ENCODE data around the gene CFAP221.

CFAP221 gene

DNA sequence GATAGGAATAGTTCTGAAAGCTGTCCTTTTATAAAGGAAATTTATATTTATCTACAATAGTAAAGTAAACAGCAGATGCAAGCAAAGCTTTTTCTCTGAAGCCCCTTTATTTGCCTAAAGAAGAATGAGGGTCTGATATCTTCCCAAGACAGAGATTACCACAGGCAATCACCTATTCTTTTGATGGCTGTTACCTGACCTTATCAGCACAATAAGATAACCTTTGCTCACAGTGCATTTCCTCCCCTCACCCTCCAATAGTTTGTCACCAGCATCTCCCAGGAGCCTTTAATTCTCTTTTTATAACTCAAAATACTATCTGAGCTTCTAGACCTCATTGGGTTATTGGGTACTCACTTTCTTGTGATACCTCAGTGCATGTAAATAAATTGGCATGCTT lies 6.5 kb upstream of the CFAP221 start:
- no peak for DNase-seq

DNA sequence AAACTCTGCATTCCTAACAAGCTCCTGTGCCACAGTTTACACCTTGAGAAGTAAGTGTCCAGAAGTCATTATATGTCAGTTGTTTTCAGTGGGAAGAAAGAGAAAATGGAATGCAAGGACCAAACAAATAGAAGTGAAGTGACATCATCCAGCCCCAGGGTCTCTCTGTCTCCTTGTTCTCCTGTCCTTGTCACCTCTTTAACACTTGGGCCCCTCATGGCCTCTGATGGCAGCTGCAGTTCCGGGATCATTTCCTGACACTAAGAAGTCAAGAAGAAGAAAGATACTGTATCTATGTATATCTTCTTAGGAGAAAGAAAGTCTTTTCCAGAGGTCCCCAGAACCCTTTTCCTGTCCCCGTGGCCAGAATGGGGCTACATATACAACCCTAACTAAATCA lies 2.8 kb upstream of the CFAP221 start:
- DNase-seq, result no peak

DNA sequence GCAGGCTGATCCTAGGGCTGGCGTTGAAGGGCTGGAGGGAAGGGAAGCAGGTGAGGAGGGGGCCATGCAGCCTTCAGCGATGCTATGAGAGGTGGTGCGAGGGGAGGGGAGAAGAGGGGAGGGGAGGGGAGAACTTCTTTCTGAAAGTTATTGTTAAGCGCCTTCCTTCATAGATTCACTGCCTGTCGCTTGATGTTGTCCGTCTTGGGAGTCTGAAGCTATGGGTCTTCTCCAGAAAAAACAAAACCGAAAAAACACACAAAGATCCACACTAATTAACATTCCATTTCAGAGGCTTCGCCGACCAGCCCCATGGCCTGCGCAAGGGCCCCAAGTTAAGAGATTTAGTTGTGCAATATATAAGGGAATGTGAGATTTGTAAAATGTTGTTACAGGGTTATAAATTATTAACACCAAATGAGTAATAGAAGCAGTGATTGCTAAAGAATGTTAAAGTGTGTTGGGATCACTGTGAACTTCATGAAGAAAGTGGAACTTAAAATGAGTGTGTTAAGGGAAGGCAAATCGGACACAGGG lies 758 bp downstream of the CFAP221 start:
- DNase-seq, result no peak

DNA sequence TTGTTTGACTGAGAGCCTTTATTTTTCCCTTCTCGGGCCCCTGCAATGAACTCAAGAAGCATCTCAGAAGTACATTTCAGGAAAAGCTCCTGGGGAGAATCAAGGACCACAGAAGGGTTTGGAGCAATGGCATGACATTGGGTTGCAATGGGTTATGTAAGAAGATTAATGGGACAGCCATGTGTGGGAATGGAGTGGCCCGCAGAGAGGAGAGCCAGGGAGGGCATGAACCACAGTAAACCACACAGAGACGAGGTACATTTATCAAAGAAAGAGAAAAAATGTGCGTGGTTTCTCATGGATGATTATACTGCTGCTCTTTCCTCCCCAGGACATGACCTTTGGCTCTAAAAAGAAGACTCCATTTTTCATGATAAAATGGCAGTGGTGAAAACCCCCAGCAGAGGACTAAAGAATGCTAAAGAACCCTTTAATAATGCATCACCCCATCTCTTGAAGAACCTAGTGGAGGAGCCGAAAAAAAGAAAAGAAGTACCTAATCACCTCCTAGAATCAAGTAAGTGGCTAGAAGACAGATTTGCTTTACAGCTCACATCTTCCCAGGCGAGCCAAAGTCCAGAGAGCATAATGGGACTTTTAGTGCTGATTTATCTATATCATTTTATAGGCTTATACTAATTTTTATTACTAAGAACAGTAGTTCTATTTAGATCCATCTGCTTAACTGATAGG lies 1.7 kb downstream of the CFAP221 start:
- DNase-seq, result no peak

DNA sequence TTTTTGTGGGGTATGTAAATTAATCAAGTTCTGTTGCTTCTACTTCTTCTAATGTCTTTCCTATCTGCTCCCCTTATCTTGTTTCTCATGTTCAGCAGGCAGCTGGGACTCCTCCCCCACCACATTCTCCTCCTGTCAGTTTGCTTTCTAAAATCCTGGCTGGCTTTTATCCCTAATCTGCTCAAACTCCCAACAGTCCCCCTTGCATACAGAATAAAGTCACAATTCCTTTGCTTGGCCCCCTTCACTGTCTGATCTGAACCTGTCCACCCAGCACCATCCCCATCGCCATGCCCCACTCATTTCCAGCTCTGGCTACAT lies 2.2 kb downstream of the CFAP221 start:
- no peak for DNase-seq

DNA sequence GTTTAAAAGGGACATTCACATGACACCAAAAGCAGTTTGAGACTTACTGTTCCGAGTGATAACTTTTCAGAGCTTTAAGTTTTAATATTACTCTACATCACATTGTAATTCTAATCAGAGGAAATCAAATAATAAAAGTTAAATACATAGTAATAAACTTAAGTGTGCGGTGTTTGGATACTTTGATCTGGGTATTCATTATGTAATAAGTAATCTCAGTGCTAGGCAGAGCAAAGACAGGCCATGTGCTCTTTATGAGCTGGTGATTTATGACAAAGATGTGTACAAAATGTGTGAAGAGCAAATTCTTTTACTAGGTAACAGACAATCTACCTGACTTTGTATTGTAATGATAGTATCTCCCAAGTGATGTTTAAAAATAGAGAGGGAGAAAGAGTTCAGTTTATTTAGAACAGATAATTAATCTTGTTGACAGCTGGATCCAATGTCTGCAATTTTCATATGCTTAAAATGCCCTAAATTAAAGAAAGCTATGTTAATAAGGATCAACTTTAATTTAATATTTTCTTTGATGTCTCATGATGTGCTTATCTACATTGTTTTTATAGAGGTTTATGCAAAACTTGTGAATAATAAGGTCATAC lies 4.4 kb downstream of the CFAP221 start:
- no peak for DNase-seq

DNA sequence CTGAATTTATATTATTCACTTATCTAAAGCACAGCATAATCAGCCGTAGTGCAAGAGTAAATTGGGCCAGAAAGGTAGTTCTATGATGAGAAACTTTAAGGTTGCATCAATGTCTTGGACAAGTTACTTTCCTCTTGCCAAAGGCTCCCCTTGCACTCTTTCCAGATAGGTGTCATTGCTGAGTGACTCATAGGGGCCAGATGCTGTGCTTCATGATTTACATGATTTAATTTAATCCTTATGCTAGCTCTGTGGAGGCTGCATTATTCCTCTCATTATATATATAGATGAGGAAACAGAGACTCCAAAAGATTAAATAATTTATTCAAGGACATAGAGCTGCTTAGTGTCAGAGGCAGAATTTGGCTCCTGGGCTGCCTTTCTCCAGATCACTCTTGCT lies 5.0 kb downstream of the CFAP221 start:
- DNase-seq, result no peak

DNA sequence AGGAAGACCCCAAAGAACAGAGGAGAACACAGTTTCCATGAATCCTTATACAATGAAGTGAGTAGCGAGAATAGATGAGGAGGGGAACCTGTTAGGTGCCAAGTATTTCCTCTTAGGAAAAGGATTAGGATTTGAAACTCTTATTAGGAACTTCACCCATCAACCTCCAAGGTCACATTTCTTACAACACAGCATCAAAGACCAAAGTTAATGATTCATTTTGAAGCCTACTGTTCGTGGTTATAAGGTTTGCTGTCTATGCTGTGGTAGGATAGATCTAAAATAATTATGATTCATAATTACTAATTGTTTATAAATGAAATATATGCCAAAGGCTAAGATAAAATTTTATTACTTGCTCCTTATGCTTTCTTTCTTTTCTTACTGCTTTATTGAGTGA lies 6.1 kb downstream of the CFAP221 start:
- no peak for DNase-seq

DNA sequence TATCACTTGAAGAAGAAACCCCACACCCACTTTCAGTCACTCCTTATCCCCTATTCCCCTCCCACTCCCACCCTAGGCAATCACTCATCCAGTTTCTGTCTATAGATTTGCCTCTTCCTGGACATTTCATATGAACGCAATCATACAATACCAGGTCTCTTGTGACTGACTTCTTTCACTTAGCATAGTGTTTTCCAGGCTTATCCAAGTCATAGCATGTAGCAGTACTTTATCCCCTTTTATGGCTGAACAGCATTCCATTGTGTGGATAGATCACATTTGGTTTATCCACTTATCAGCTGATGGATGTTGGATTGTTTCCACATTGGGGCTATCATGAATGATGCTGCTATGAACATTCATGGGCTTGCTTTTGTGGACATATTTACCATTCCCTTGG lies 6.6 kb downstream of the CFAP221 start:
- DNase-seq, result no peak

DNA sequence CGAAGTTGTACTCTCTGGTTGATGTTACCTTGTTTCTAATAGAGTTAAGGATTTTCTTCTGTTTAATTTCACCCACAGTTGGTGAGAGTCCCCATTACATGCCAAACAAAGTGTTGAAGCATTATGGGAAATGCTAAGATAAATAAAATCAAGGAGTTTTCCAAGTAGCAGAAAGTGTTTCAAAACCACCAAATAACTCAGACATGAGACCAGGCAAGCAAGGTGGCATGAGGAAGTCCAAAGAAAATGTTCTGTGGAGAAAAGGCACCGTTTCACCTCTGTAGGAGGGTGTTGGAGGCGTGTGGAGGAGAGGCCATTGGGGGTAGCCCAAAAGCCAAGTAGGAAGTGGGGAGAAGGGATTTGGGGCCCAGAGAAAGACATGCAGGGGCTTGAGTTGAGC lies 8.7 kb downstream of the CFAP221 start:
- no peak for DNase-seq

DNA sequence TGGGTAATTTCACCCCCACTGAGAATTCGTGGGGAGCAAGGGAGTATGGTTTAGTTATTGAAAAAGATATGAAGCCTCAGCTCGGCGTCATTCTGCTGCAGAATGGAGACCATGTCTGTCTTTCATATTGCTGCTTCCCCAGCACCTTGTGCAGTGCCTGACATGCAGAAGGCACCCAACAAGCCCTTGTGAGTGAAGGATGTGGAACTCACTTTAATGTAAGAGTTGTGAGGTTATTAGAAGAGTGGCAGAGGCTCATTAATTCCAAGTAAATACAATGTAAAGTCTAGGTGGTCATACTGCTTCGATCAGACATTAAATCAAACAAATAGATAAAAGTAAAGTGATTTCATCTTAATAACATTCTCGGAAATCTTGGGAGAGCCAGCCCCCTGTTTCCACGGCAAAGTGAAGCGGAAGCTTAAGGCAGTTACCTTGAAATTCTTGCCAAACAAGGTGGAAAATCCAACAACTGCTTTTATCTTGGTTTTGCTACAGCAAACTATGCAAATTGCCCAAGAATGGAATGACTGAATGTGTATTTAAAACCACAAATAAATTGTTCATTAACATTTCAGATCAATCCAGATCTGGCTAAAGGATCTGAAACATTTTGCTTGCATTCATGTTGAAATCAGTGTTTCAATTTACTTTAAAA lies 9.6 kb downstream of the CFAP221 start:
- DNase-seq, result no peak

DNA sequence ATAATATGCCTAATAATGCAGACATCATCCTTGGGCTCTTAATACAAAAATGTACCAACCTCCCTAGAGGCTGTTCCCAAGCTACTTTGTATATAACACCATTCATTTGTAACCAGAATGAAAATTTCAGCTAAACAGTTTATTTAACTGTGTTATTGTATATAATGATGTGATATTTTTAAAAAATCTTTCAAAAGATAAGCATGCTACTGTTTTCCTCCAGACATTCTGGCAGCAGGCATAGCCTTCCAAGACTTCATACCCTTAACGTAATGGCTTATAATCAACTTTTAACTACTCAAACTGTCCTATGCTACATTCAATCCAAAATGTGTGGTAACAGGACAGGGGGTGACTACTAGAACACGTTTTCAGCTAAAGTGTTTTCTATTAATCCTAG lies 21.2 kb downstream of the CFAP221 start:
- no peak for DNase-seq

DNA sequence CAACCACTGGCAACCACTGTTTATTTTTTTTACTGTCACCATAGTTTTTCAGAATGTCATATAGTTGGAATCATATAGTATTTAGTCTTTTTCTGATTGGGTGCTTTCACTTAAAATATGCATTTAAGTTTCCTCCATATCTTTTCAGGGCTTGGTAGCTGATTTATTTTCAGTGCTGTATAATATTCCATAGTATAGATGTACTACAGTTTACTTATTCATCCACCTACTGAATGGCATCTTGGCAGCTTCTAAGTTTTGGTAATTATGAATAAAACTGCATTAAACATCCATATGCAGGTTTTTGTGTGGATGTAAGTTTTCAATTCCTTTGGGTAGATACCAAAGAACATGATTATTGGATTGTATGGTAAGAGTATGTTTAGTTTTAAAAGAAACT lies 23.0 kb downstream of the CFAP221 start:
- DNase-seq, result no peak

DNA sequence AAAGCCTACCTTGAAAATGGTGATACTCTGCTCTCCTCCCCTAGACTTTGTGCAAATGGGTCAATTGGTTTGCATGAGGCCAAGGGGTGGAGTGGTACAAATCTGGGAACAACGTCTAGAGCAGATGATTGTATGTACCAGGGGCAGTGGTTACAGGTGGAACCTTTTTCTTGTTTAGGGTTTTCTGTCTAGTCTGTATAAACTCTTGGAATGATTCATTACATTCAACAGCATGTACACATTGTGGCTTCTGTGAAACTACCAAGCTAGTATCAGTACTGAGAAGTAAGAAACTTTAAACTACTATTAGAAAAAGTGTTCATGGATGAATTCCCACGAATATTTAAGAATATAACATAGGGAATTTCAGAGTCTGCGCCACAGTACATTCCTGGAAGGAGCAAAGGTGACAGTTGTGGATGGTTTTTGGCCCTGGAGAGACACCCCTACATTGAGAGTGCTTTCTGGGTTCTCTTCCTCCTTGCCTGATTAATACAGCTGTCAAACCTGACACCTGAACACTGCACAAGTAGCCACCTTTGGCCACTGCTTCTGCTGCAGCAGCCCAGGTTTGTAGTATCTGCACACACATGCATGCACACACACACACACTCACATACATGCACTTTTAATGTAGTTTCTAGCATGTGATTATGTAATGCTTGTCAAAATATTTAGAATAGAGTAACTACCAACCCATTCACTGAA lies 30.0 kb downstream of the CFAP221 start:
- peak; percentile 39 for DNase-seq

DNA sequence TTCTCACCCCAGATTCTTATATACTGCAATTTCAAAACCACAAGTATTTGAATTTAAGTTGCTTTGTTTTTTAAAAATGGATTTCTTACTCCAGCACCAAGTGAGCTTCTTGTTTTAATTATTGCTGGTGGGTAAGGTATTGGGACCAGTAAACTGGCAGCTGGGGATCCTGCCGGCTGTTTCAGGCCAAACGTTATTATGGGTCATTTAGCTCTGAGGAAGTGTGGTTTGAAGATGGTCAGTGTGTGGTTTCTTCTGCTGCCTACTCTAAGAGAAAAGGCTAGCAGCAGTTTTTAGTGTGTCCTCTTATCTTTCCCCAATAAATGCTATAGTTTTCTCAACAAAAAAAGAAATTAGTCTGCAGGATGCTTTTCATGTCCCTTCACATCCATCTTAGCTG lies 30.6 kb downstream of the CFAP221 start:
- no peak for DNase-seq

DNA sequence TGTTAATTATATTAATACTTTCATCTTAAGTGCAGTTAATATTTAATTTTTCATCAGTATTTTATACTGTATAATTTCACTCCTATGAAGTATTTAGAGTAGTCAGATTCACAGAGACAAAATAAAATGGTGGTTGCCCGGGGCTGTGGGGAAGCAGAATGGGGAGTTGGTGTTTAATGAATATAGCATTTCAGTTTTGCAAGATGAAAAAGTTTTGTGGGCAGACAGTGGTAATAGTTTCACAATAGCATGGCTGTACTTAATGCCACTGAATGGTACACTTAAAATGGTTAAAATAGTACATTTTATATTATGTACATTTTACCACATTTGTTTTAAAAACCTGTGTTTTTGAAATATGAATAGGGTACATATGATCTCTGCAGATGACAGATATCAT lies 31.2 kb downstream of the CFAP221 start:
- no peak for DNase-seq

DNA sequence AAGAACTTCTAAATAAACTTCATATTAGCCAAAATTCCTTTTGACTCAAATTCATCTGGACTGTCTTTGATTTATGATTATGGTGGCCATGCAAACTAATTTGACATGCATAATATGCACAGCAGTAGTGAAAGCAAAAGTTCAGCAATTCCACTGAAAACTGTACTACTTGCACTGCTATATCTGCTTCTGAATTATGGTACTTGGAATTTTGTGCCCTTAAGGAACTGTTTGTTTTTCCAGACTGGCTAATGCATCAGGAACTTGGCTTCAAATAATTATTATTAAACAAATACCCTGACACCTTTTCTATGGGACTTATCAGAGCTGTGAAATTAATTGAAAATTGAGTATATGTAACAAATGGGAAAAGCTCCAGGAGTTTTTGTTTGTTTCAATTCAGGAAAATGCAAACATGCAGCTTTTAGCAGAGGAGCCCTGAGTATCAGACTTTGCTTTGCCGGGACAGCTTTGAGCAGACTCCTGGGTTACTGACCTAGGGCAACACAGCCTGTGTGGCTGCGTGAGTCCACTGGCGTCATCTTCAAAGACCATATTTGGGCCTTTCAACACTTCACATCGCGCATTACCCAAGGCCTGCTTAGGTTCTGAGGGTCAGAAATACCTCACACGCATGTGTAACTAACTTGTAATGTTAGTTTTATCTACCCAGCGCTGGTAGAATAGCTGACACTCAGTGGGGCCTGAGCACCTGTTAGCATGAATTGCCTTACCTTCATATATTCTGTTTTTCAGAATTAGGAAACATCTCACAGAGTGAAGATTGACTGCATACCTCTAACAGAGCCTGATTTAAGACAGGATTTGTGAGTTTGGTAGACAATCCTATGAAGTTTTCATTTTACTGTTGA lies 35.4 kb downstream of the CFAP221 start:
- no peak for DNase-seq

DNA sequence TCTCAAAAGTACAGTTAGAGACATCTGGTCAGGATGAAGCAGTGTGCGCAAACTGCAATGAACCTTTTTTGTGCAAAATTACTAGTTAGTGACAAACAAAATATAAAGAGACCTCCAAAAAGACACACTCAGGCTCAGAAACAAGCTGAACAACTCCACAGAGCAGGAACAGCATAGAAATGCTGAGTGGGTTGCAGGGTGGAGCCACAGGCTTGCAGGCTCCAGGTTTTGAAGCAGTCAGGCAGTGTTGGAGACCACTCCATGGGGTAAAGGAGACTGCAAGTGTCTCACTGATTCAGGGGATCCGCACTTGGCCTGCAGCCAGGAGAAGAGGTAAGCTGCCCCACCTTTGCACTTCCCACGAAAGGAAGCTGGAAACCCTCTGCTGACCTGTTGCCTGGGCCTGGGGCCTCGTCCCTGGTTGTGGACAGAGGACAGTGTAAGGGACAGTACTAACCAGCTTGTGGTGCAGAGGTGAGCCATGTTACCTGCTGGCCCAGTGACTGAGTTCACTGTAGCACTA lies 36.4 kb downstream of the CFAP221 start:
- no peak for DNase-seq

DNA sequence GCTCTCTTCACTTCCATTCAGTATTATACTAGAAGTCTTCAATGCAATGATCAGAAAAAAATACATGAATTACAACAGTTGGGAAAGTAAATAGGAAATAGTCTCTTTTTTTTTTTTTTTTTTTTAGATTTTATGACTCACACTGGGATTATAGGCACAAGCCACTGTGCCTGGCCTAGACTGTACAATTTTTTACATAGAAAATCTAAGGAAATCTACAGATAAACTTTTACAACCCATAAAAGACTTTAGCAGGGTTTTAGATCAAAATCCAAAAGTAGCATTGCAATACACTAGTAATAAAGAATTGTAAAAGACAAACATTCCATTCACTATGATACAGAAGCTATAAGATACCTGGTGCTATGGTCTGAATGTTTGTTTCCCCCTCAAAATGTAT lies 39.0 kb downstream of the CFAP221 start:
- DNase-seq, result no peak

DNA sequence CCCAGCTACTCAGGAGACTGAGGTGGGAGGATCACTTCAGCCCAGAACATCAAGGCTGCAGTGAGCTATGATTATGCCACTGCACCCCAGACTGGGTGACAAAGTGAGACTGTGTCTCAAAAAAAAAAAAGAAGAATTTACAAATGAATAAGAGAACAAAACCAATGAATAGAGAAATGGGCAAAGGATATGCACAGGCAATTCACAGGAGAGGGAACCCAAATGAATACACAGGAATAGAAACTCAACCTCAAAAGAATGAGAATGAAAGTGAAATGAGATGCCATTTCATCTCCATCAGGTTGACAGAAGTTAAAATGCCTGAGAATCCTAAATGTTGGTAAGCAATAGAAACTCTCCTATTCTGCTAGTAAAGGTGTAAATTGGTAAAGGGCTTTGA lies 40.2 kb downstream of the CFAP221 start:
- no peak for DNase-seq

DNA sequence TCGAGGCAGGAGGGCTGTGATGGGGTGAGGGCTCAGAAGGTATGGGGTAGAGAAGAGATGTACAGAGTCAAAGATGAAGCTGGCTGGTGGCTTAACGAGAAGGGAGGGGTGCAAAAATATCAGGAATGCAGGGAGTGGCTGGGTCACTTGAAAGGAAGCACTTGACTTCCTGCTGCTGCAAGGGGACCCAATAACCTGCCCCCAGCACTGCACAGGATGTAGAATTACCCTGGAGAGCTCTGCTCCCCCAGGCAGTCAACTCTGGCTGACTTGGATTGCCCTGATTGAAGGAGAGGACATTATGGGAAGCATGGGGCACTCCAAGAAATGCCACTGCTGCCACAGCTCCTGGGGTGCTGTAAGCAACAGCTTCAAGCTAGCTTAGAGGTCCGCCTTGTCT lies 41.8 kb downstream of the CFAP221 start:
- no peak for DNase-seq

DNA sequence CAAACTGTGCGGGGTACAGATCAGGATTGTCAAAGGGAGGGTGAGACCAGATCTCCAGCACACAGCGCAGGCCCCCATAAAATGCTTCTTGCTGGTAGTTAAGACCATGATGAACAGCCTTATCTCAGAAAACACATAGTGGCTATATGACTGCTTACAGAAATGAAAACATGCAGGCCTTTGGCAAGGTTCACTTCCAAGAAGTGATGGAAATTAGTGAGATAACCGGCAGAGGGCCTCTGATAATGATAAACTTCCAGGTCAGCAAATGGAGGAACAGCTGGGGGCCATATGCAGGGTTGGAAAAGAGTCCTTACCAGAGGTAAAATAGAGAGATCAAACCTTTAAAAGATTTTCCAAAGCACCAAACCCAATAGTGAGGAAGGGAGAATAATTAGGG lies 46.6 kb downstream of the CFAP221 start:
- no peak for DNase-seq

DNA sequence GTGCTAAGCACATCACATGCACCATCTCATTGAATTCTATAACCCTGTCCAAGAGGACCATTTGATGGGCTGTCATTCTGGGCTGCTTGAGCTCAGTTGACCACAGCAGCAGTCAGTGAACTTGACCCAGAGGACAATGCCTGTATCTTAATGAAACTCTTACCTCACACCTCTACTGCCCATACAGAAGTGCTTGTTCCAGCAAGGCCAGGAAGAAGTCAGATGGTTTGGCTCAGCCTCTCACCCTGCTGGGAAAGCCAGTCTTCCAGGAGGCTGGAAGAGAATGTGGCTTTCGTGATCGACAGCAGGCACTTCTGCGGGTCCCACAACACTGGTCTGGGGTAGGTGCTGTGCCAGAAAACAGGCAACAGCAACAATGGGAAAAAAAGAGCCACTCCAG lies 47.3 kb downstream of the CFAP221 start:
- DNase-seq, result no peak
